H1 (cell line): ENCODE results near the gene RPS6KA2. TPM values are rescaled to one million over a fixed set of nuclear protein-coding genes. Genes with fewer than 3 reads are reported as not detected.

ENCODE experiments used
- CBX8 ChIP-seq: fragments of 300-800, 300-1000 bp; sonication (generic); IDR thresholded peaks from 2 replicates; pipeline ENCODE4 v1.7.1; 2016; ENCODE audit warnings: low read depth, low read length, borderline replicate concordance
- CHD2 ChIP-seq: IDR thresholded peaks from 2 replicates; pipeline ENCODE4 v1.6.1; 2012; ENCODE audit warnings: low read length, improper control_type of control experiment
- HDAC2 ChIP-seq, 2 experiments: fragments of 300-600 bp in 1 of 2; sonication (generic) in 1 of 2; IDR thresholded peaks; 2 replicates each; pipeline ENCODE4 v1.6.1; 2011 to 2012; ENCODE audit warnings: low read depth in 2 of 2, low read length in 2 of 2, mild to moderate bottlenecking in 2 of 2, moderate library complexity in 2 of 2, borderline replicate concordance in 1 of 2, inconsistent platforms in 1 of 2
- RXRA ChIP-seq: IDR thresholded peaks from 2 replicates; pipeline ENCODE4 v1.6.1; 2011; ENCODE audit warnings: low read depth, mild to moderate bottlenecking, low read length, moderate library complexity; ENCODE audit not compliant: insufficient read depth
- polyA plus RNA-seq, 7 experiments: library from polyadenylated mRNA; depleted of rRNA in 3 of 7; stranded (reverse) in 5 of 7; unstranded in 2 of 7; fragments of >200 nt in 5 of 7; fragments of 200-250 nt in 2 of 7; gene quantifications; 1 replicate in 5 of 7; 2 replicates in 1 of 7; 4 replicates in 1 of 7; pipeline versions ENCODE4 v1.2.1 to v1.2.3, GENCODE V29; 2011 to 2013; ENCODE audit warnings: missing spikeins in 2 of 7, mixed read lengths in 2 of 7
- total RNA-seq: library from RNA; stranded (reverse); fragmentation: NEBNext Ultra II Directional; extraction: Animal tissue kit (Norgen Biotek cat#: 25700); gene quantifications from 2 replicates; pipeline ENCODE4 v1.2.1, GENCODE V29; 2021

Gene RPS6KA2
- total and polyA plus RNA-seq, 2 of the 8 experiments (the other 6 are each of a cell fraction or from before 2014, with no cell fraction given) = 8.8 to 25.7 TPM

DNA sequence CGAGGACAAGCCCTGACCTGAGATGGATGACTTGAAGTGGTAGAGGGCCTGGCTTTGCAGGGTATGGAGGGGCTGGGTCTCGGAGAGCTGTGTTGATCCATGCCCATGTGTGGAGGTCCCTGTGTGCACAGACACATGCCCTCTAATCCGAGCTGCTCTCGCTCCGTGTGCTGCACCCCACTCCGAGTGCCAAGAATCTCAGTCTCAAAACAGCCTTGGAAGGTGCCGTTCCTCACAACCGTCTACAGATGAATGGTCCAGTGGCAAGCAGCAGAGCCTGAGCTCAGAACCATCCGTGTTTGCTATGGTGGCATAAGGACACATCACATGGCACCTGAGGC, 133.0 kb downstream of the RPS6KA2 start (continued):
- no peak for TF ChIP-seq HDAC2 (IDR thresholded peaks at IDR 0.05; ENCODE audit: borderline replicate concordance in 1 of 2, low read depth in 2 of 2, low read length in 2 of 2)
- no peak for TF ChIP-seq RXRA
- no peak for TF ChIP-seq CHD2
- no peak for TF ChIP-seq CBX8
